ENCODE measurements around the gene LDAH.
A peak's percentile ranks its signal among the peaks of the same experiment; 100 is the strongest.

LDAH gene

GRCh38 chr2:20664431-20665242 is 158.3 kb downstream of the LDAH start:
- no peak overlapping the region for H3K27ac ChIP-seq
- no peak for TF ChIP-seq ZFX (IDR thresholded peaks at IDR 0.05)
- TF ChIP-seq CTCF (conservative IDR thresholded peaks at IDR 0.05), result no peak

GRCh38 chr2:20664071-20664390 is 158.9 kb downstream of the LDAH start:
- H3K27ac ChIP-seq, result no peak overlapping the region
- no peak for TF ChIP-seq ZFX (IDR thresholded peaks at IDR 0.05)
- no peak for TF ChIP-seq CTCF (conservative IDR thresholded peaks at IDR 0.05)

- no peak overlapping the region for H3K27ac ChIP-seq
- TF ChIP-seq CTCF (conservative IDR thresholded peaks at IDR 0.05) (no peak), ZFX (IDR thresholded peaks at IDR 0.05) (no peak)
Observed at GRCh38 chr2:20663196-20664070, 159.5 kb downstream of the LDAH start.

GRCh38 chr2:20662308-20662937 is 160.5 kb downstream of the LDAH start:
- H3K27ac ChIP-seq, result no peak overlapping the region
- TF ChIP-seq CTCF (conservative IDR thresholded peaks at IDR 0.05) (no peak), ZFX (IDR thresholded peaks at IDR 0.05) (no peak)

GRCh38 chr2:20661421-20662307 is 161.2 kb downstream of the LDAH start:
- no peak for TF ChIP-seq ZFX (IDR thresholded peaks at IDR 0.05)
- peak; percentile 92 for TF ChIP-seq CTCF (conservative IDR thresholded peaks at IDR 0.05)
- no peak overlapping the region for H3K27ac ChIP-seq

- no peak overlapping the region for H3K27ac ChIP-seq
- TF ChIP-seq ZFX (IDR thresholded peaks at IDR 0.05) (no peak), CTCF (conservative IDR thresholded peaks at IDR 0.05) (no peak)
Observed at GRCh38 chr2:20660506-20661420, 162.1 kb downstream of the LDAH start.
